ENCODE results near the gene FNDC10.

FNDC10 gene

DNA sequence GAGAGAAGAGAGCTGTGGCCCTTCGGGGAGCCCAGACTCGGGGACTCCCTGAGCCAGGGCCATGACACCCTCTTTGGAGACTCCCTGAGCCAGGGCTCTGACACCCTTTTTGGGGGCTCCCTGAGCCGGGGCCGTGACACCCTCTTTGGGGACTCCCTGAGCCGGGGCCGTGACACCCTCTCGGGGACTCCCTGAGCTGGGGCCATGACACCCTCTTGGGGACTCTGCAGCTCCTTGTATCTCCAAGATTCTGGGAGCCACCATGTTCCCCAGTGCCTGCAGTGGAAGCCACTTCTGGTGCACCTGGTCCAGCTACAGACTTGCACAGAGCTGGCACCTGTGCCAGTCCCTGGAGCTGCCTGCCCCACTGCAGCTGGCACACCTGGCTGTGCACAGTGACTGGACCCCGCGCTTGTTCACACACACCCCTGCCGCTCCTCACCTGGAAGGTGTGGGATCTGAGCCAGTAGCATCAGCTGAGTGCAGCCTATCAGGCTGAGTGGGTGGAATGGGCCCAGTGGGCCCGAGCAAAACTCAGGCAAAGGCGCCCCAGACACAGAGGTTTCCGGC is 21.5 kb downstream of the FNDC10 start:
- no peaks in the 10 kb centered on the region for H3K9me3 ChIP-seq
- H3K27me3 ChIP-seq = peaks cover 55% of the 10 kb centered on the region
- H3K4me1 ChIP-seq (ENCODE audit: control insufficient read depth in 1 of 2, insufficient read depth in 1 of 2, low read depth in 1 of 2, low read length in 1 of 2) = peaks cover 9 to 16% of the 10 kb centered on the region in 2 experiments
- H3K36me3 ChIP-seq = no peaks in the 10 kb centered on the region
- no peak overlapping the region for H3K4me3 ChIP-seq (ENCODE audit: low read depth in 1 of 2, low read length in 1 of 2)
- no peak overlapping the region for H3K27ac ChIP-seq
- TF ChIP-seq CTCF (IDR thresholded peaks at IDR 0.05) = no peak

DNA sequence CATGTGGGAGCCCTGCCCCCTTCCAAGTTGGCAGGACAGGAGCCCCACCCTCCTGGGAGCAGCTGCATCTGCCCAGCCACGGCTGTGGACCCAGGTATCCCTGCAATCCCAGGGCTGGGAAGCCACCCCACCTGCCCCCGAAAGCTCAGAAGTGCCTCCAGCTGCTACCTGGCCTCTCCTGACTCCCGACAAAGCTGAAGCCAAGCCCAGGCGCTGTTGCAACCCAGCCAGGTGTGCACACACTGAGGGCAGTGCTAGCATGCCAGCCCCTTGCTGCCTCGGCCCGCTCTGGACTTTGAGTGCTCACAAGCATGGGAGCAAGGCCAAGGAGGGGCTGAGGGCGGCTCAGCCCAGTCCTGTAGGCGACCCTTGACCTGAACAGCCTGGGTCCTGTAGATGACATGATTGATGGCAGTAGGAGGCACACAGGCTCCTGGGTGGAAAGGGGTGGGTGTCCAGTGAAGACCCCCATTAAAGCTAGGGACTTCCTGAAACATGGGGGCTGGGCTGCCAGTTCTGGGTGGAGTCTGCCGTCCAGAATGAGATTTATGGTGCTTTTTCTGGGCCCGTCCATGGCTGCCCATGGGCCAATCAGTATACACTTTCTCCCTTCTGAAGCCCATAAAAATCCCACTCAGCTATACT is 22.4 kb downstream of the FNDC10 start:
- Histone ChIP-seq H3K27me3 (peaks cover 45% of the 10 kb centered on the region), H3K9me3 (no peaks in the 10 kb centered on the region), H3K4me1 (ENCODE audit: control insufficient read depth in 1 of 2, insufficient read depth in 1 of 2, low read depth in 1 of 2, low read length in 1 of 2) (peaks cover 18 to 25% of the 10 kb centered on the region in 2 experiments), H3K27ac (no peak overlapping the region), H3K4me3 (ENCODE audit: low read depth in 1 of 2, low read length in 1 of 2) (no peak overlapping the region), H3K36me3 (no peaks in the 10 kb centered on the region)
- no peak for TF ChIP-seq CTCF (IDR thresholded peaks at IDR 0.05)

GRCh38 chr1:1574721-1575537 is 25.0 kb downstream of the FNDC10 start, which contains the start of gene SSU72:
SSU72 (minus strand) TSS chr1:1574863; CDS start chr1:1574557, 306 bp downstream.
- peak; percentile 20 for TF ChIP-seq CTCF (IDR thresholded peaks at IDR 0.05)
- Histone ChIP-seq H3K4me1 (ENCODE audit: control insufficient read depth in 1 of 2, insufficient read depth in 1 of 2, low read depth in 1 of 2, low read length in 1 of 2) (peaks cover 19 to 25% of the 10 kb centered on the region in 2 experiments), H3K36me3 (peaks cover 9% of the 10 kb centered on the region), H3K27ac (peak within 1 kb of the TSS; percentile 99), H3K4me3 (ENCODE audit: low read depth in 1 of 2, low read length in 1 of 2) (peak within 1 kb of the TSS; percentile 81 to 99), H3K27me3 (peaks cover 22% of the 10 kb centered on the region), H3K9me3 (no peaks in the 10 kb centered on the region)

GRCh38 chr1:1573843-1574720 is 25.9 kb downstream of the FNDC10 start:
- TF ChIP-seq CTCF (IDR thresholded peaks at IDR 0.05) = no peak
- peak overlapping the region; percentile 99 for H3K27ac ChIP-seq

GRCh38 chr1:1569341-1569740 is 30.6 kb downstream of the FNDC10 start:
- Histone ChIP-seq H3K27me3 (no peaks in the 10 kb centered on the region), H3K4me1 (ENCODE audit: control insufficient read depth in 1 of 2, insufficient read depth in 1 of 2, low read depth in 1 of 2, low read length in 1 of 2) (peaks cover 13 to 16% of the 10 kb centered on the region in 2 experiments), H3K9me3 (no peaks in the 10 kb centered on the region), H3K27ac (no peak overlapping the region), H3K4me3 (ENCODE audit: low read depth in 1 of 2, low read length in 1 of 2) (no peak overlapping the region), H3K36me3 (peaks cover 29% of the 10 kb centered on the region)
- no peak for TF ChIP-seq CTCF (IDR thresholded peaks at IDR 0.05)

More at GRCh38 chr1:1573843-1574720, 25.9 kb downstream of the FNDC10 start:
- H3K27me3 ChIP-seq = peaks cover 13% of the 10 kb centered on the region
- no peaks in the 10 kb centered on the region for H3K9me3 ChIP-seq
- H3K4me3 ChIP-seq (ENCODE audit: low read depth in 1 of 2, low read length in 1 of 2) = peak overlapping the region; percentile 81 to 99
- H3K4me1 ChIP-seq (ENCODE audit: control insufficient read depth in 1 of 2, insufficient read depth in 1 of 2, low read depth in 1 of 2, low read length in 1 of 2) = peaks cover 19 to 25% of the 10 kb centered on the region in 2 experiments
- H3K36me3 ChIP-seq = peaks cover 11% of the 10 kb centered on the region

Measured in neutrophil (primary cell).